H9 (cell line): ENCODE measurements around the gene GAS1. TPM values are rescaled to one million over a fixed set of nuclear protein-coding genes. Genes with fewer than 3 reads are reported as not detected.

ENCODE experiments used
- DNase-seq: peaks from one replicate; pipeline ENCODE4 v3.0.0-alpha.2; 2017
- H2AFZ ChIP-seq: one replicate; pipeline ENCODE4 v1.6.1; 2013; ENCODE audit warnings: mild to moderate bottlenecking, low read length, control low read depth, moderate library complexity
- H2AK5ac ChIP-seq: 2 replicates; pipeline ENCODE4 v1.6.1; 2013; ENCODE audit warnings: low read length, control low read depth, mixed read lengths; ENCODE audit not compliant: insufficient read length
- H2BK120ac ChIP-seq: one replicate; pipeline ENCODE4 v1.6.1; 2013; ENCODE audit warnings: low read depth, mild to moderate bottlenecking, low read length, control low read depth, inconsistent platforms; ENCODE audit not compliant: poor library complexity, severe bottlenecking
- H2BK12ac ChIP-seq: 2 replicates; pipeline ENCODE4 v1.6.1; 2013; ENCODE audit warnings: low read length, control low read depth, mixed read lengths, low read depth; ENCODE audit not compliant: insufficient read length
- H2BK15ac ChIP-seq: 2 replicates; pipeline ENCODE4 v1.6.1; 2013; ENCODE audit warnings: low read depth, low read length, control low read depth
- H2BK20ac ChIP-seq: one replicate; pipeline ENCODE4 v1.6.1; 2013; ENCODE audit warnings: low read depth, mild to moderate bottlenecking, low read length, control low read depth, inconsistent platforms; ENCODE audit not compliant: poor library complexity, severe bottlenecking
- H2BK5ac ChIP-seq: 2 replicates; pipeline ENCODE4 v1.6.1; 2013; ENCODE audit warnings: low read length, control low read depth, mixed read lengths; ENCODE audit not compliant: insufficient read length
- H3K14ac ChIP-seq: 2 replicates; pipeline ENCODE4 v1.6.1; 2013; ENCODE audit warnings: low read length, control low read depth; ENCODE audit not compliant: insufficient read depth
- H3K18ac ChIP-seq: 2 replicates; pipeline ENCODE4 v1.6.1; 2013; ENCODE audit warnings: low read depth, mild to moderate bottlenecking, mixed read lengths, low read length, control low read depth; ENCODE audit not compliant: insufficient read length
- H3K23ac ChIP-seq: 2 replicates; pipeline ENCODE4 v1.6.1; 2013; ENCODE audit warnings: low read length, control low read depth, mixed read lengths, low read depth; ENCODE audit not compliant: insufficient read length
- H3K23me2 ChIP-seq: 2 replicates; pipeline ENCODE4 v1.6.1; 2013; ENCODE audit warnings: low read depth, mild to moderate bottlenecking, mixed read lengths, low read length, control low read depth; ENCODE audit not compliant: insufficient read length, poor library complexity, severe bottlenecking
- H3K27ac ChIP-seq: 2 replicates; pipeline ENCODE4 v1.5.1; 2013; ENCODE audit warnings: low read length, control low read depth, mixed read lengths, low read depth; ENCODE audit not compliant: insufficient read length
- H3K27me3 ChIP-seq: 2 replicates; pipeline ENCODE4 v1.6.1; 2013; ENCODE audit warnings: low read length, control low read depth, inconsistent platforms; ENCODE audit not compliant: insufficient read depth
- H3K4ac ChIP-seq: 2 replicates; pipeline ENCODE4 v1.6.1; 2013; ENCODE audit warnings: low read depth, mild to moderate bottlenecking, control low read depth, inconsistent platforms, low read length, moderate library complexity
- H3K4me1 ChIP-seq: 2 replicates; pipeline ENCODE4 v1.6.1; 2013; ENCODE audit warnings: low read length, control low read depth, inconsistent platforms; ENCODE audit not compliant: insufficient read depth
- H3K4me2 ChIP-seq: 2 replicates; pipeline ENCODE4 v1.6.1; 2013; ENCODE audit warnings: low read length, control low read depth, mixed read lengths; ENCODE audit not compliant: insufficient read length, insufficient read depth
- H3K56ac ChIP-seq: 2 replicates; pipeline ENCODE4 v1.6.1; 2013; ENCODE audit warnings: low read depth, mild to moderate bottlenecking, mixed read lengths, low read length, control low read depth; ENCODE audit not compliant: insufficient read length
- H3K79me1 ChIP-seq: 2 replicates; pipeline ENCODE4 v1.6.1; 2013; ENCODE audit warnings: low read depth, mild to moderate bottlenecking, moderate library complexity, low read length, control low read depth, inconsistent platforms; ENCODE audit not compliant: insufficient read depth, poor library complexity, severe bottlenecking
- H3K79me2 ChIP-seq: 2 replicates; pipeline ENCODE4 v1.6.1; 2013; ENCODE audit warnings: low read length, control low read depth, inconsistent platforms; ENCODE audit not compliant: insufficient read depth
- H3K9ac ChIP-seq: 2 replicates; pipeline ENCODE4 v1.6.1; 2013; ENCODE audit warnings: low read length, control low read depth, mixed read lengths; ENCODE audit not compliant: insufficient read length; ENCODE audit errors: extremely low read depth
- H3K9me3 ChIP-seq: one replicate; pipeline ENCODE4 v1.6.1; 2013; ENCODE audit warnings: low read depth, low read length, inconsistent platforms; ENCODE audit not compliant: control insufficient read depth
- H3T11ph ChIP-seq: one replicate; pipeline ENCODE4 v1.6.1; 2013; ENCODE audit warnings: mild to moderate bottlenecking, low read length, control low read depth, inconsistent platforms
- H4K20me1 ChIP-seq: one replicate; pipeline ENCODE4 v1.6.1; 2013; ENCODE audit not compliant: control insufficient read depth, insufficient read length, insufficient read depth
- H4K5ac ChIP-seq: 2 replicates; pipeline ENCODE4 v1.6.1; 2013; ENCODE audit warnings: low read depth, mild to moderate bottlenecking, mixed read lengths, low read length, control low read depth; ENCODE audit not compliant: insufficient read length
- H4K8ac ChIP-seq: replicated peaks from 2 replicates; pipeline ENCODE4 v1.6.1; 2013; ENCODE audit warnings: low read length, control low read depth, mixed read lengths, low read depth; ENCODE audit not compliant: insufficient read length
- H4K91ac ChIP-seq: 2 replicates; pipeline ENCODE4 v1.6.1; 2013; ENCODE audit warnings: low read depth, mild to moderate bottlenecking, moderate library complexity, mixed read lengths, low read length, control low read depth; ENCODE audit not compliant: insufficient read length
- H3K27ac Mint-ChIP-seq, 3 experiments: 2 replicates in 2 of 3; 3 replicates in 1 of 3; pipeline ENCODE4 v1.8.0; 2020 to 2021; ENCODE audit warnings: mixed read lengths in 3 of 3, mild to moderate bottlenecking in 1 of 3, moderate library complexity in 1 of 3
- H3K27me3 Mint-ChIP-seq: 2 replicates; pipeline ENCODE4 v1.8.0; 2021; ENCODE audit warnings: low read depth, mild to moderate bottlenecking, moderate library complexity, mixed read lengths
- H3K36me3 Mint-ChIP-seq, 3 experiments: 2 replicates in 2 of 3; 3 replicates in 1 of 3; pipeline ENCODE4 v1.8.0; 2020 to 2021; ENCODE audit warnings: low read depth in 3 of 3, mixed read lengths in 3 of 3; ENCODE audit not compliant: insufficient read depth in 1 of 3
- H3K4me1 Mint-ChIP-seq, 2 experiments: 2 replicates each; pipeline ENCODE4 v1.8.0; 2020; ENCODE audit warnings: mixed read lengths in 2 of 2
- H3K4me3 Mint-ChIP-seq, 2 experiments: 2 replicates in 1 of 2; 3 replicates in 1 of 2; pipeline ENCODE4 v1.8.0; 2020 to 2021; ENCODE audit warnings: mild to moderate bottlenecking in 2 of 2, mixed read lengths in 2 of 2, moderate library complexity in 1 of 2
- H3K9me3 Mint-ChIP-seq, 2 experiments: 2 replicates in 1 of 2; 3 replicates in 1 of 2; pipeline ENCODE4 v1.8.0; 2020; ENCODE audit warnings: mild to moderate bottlenecking in 2 of 2, mixed read lengths in 2 of 2, moderate library complexity in 1 of 2
- WGBS: extraction: QIAGEN DNeasy Blood & Tissue Kit; methylation state at CpG from one replicate; pipeline ENCODE4 v1.1.7; 2013; ENCODE audit warnings: missing lambda C conversion rate, low lambda C conversion rate, mixed read lengths; ENCODE audit not compliant: insufficient read length; ENCODE audit errors: extremely low coverage; 5-methylcytosine and 5-hydroxymethylcytosine counted together
- total RNA-seq: library from RNA; stranded (reverse); gene quantifications from 2 replicates; pipeline ENCODE4 v1.2.1, GENCODE V29; 2021
- TF ChIP-seq, protein P1 (sequence below): fragments of 200-600 bp; sonication (generic); conservative IDR thresholded peaks from 3 replicates; pipeline ENCODE4 v1.8.0; 2021; ENCODE audit warnings: antibody characterized with exemption, mild to moderate bottlenecking

GAS1 gene
- total RNA-seq, 1 experiment from 2014 or later, result 2.3 TPM

GRCh38 chr9:86983620-86984259, 36.4 kb upstream of the GAS1 start:
- Histone ChIP-seq H2BK15ac (no peak overlapping the region), H3K79me2 (no peaks in the 10 kb centered on the region), H4K5ac (no peak overlapping the region), H3K23ac (no peak overlapping the region), H3K9me3 (no peaks in the 10 kb centered on the region), H4K8ac (no peak overlapping the region), H3K27ac (no peak overlapping the region), H4K20me1 (no peaks in the 10 kb centered on the region), H2BK5ac (no peak overlapping the region), H2AFZ (no peak overlapping the region), H3K14ac (no peak overlapping the region), H2BK20ac (no peak overlapping the region), H3K4ac (no peak overlapping the region), H2BK12ac (no peak overlapping the region), H2BK120ac (no peak overlapping the region), H3K4me2 (no peak overlapping the region), H3K23me2 (no peaks in the 10 kb centered on the region), H3K79me1 (no peaks in the 10 kb centered on the region), H2AK5ac (no peak overlapping the region), H3K9ac (no peak overlapping the region), H4K91ac (no peak overlapping the region), H3K56ac (no peak overlapping the region), H3K4me1 (no peaks in the 10 kb centered on the region), H3K18ac (no peak overlapping the region), H3K27me3 (no peaks in the 10 kb centered on the region), H3T11ph (no peak overlapping the region)
- H3K27me3 Mint-ChIP-seq, result no peaks in the 10 kb centered on the region; the same call in none of the 2 replicates
- TF ChIP-seq, protein P1, sequence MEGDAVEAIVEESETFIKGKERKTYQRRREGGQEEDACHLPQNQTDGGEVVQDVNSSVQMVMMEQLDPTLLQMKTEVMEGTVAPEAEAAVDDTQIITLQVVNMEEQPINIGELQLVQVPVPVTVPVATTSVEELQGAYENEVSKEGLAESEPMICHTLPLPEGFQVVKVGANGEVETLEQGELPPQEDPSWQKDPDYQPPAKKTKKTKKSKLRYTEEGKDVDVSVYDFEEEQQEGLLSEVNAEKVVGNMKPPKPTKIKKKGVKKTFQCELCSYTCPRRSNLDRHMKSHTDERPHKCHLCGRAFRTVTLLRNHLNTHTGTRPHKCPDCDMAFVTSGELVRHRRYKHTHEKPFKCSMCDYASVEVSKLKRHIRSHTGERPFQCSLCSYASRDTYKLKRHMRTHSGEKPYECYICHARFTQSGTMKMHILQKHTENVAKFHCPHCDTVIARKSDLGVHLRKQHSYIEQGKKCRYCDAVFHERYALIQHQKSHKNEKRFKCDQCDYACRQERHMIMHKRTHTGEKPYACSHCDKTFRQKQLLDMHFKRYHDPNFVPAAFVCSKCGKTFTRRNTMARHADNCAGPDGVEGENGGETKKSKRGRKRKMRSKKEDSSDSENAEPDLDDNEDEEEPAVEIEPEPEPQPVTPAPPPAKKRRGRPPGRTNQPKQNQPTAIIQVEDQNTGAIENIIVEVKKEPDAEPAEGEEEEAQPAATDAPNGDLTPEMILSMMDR, result no peak
- no peak for DNase-seq
- no peaks in the 10 kb centered on the region for H3K4me1 Mint-ChIP-seq
- no peak overlapping the region for H3K4me3 Mint-ChIP-seq
- no peak overlapping the region for H3K27ac Mint-ChIP-seq
- no peaks in the 10 kb centered on the region for H3K36me3 Mint-ChIP-seq
- no CpG with 5 or more reads among the region's 11 CpGs for WGBS
- H3K9me3 Mint-ChIP-seq, result no peaks in the 10 kb centered on the region; a peak in 1 of 5 replicates
